Heart left ventricle (tissue), 13 donors: ENCODE measurements around the gene NAP1L4.

ENCODE experiments used
- CTCF ChIP-seq, 12 donors: fragments of 200-600 bp; sonication (generic) in 4 of 12; IDR thresholded peaks; one replicate each; pipeline versions ENCODE4 v1.5.0 to v1.8.0; 2018 to 2022; ENCODE audit warnings: antibody characterized with exemption in 12 of 12, mild to moderate bottlenecking in 5 of 12
- POLR2A ChIP-seq, 2 donors: fragments of 450-650 bp; IDR thresholded peaks; one replicate each; pipeline ENCODE4 v1.6.1; 2017; ENCODE audit warnings: antibody characterized with exemption in 2 of 2, mild to moderate bottlenecking in 2 of 2, moderate library complexity in 2 of 2
- donor health status: ischemic (EF 13 %, LVEDD 7.1; RV severe dilation, severe dysfunction).
- donor health status: DM: no; HTN: yes; CAD: no.
- donor health status: DM: no; HTN: no; CAD: no.
- donor health status: ischemic (EF 25% LVEDD 6.9; RV normal size, moderate dysfunction).
- donor health status: ischemic (EF 25% LVEDD 5.7; RV mildly dilated, moderate dysfunction).
- donor health status: ischemic (EF 35%, LVEDD 5.7; RV mildly dilated, moderate dysfunction).
- donor health status: nonischemic (EF 11% LVEDD 7.7; RV severe dilation, severe dysfunction).
- donor health status: DM: yes; HTN: yes; CAD: no.
- donor health status: PGD.
- donor health status: ischemic (EF 29% LVEDD 5.4; RV normal size, mild dysfunction).
- donor health status: nonischemic (EF 23%, LVEDD 6.1; RV moderate dilation, normal function).

GRCh38 chr11:2911088-2911784 is 80.9 kb downstream of the NAP1L4 start:
- TF ChIP-seq CTCF (IDR thresholded peaks at IDR 0.05) (no peak), POLR2A (IDR thresholded peaks at IDR 0.05) (no peak)
